Measurements from ENCODE around the gene ABCC1. TPM values are rescaled to one million over a fixed set of nuclear protein-coding genes. Genes with fewer than 3 reads are reported as not detected.

ABCC1 gene
- polyA plus RNA-seq, 1 of the 3 experiments (the other 2 are of a cell fraction) = 23.7 TPM

- no peak overlapping the region for H3K27ac ChIP-seq (ENCODE audit: low read depth in 2 of 2, low read length in 1 of 2)
- H3K9ac ChIP-seq = no peak overlapping the region
- no peaks in the 10 kb centered on the region; the same call in 1 of the 2 replicates for H3K79me2 ChIP-seq (ENCODE audit: insufficient read depth)
- no peaks in the 10 kb centered on the region for H3K9me2 ChIP-seq
- H3K4me1 ChIP-seq (ENCODE audit: control insufficient read depth in 1 of 2, insufficient read depth in 2 of 2, low read depth in 1 of 2, low read length in 1 of 2) = no peaks in the 10 kb centered on the region
- DNase-seq = no peak
- H2AFZ ChIP-seq (ENCODE audit: low read depth) = no peak overlapping the region
- ChIA-PET POLR2A (no interaction called here), CTCF (interaction anchor here (0.5 kb wide), 1 partner anchor 39 kb away, joined by 3 read pairs; no protein-coding TSS in a partner anchor)
- WGBS (ENCODE audit: low lambda C conversion rate) = 96% methylated on average over 6 of the region's 6 CpGs
- no peak overlapping the region for H3K4me2 ChIP-seq
- no peaks in the 10 kb centered on the region for H3K27me3 ChIP-seq (ENCODE audit: insufficient read depth)
- H3K9me3 ChIP-seq = no peaks in the 10 kb centered on the region
- TF ChIP-seq SMC3 (IDR thresholded peaks at IDR 0.05; ENCODE audit: low read depth, low read length) = no peak
- TF ChIP-seq USF1 (IDR thresholded peaks at IDR 0.05; ENCODE audit: borderline replicate concordance, low read depth) = peak; percentile 63; the same call in 1 of the 2 replicates
- 0 out of 2 replicates have a peak, but pooled peaks cover 4% of the 10 kb centered on the region for H4K20me1 ChIP-seq (ENCODE audit: insufficient read depth)
- H3F3A ChIP-seq (replicated peaks; ENCODE audit: insufficient read depth) = no peaks in the 10 kb centered on the region
- peaks cover 15 to 39% of the 10 kb centered on the region in 2 experiments for H3K36me3 ChIP-seq (replicated peaks in 1 of 2; ENCODE audit: control insufficient read depth in 1 of 2, insufficient read depth in 2 of 2, low read length in 1 of 2)
- H3K4me3 ChIP-seq (ENCODE audit: low read depth in 2 of 2, low read length in 1 of 2) = no peak overlapping the region
Observed at GRCh38 chr16:16048904-16049582, 99.6 kb downstream of the ABCC1 start.

- WGBS (ENCODE audit: low lambda C conversion rate) = 96% methylated on average over 6 of the region's 6 CpGs
- ChIA-PET CTCF (no interaction called here), POLR2A (no interaction called here)
- no peak overlapping the region for H2AFZ ChIP-seq (ENCODE audit: low read depth)
- H3K9me2 ChIP-seq = no peaks in the 10 kb centered on the region
- TF ChIP-seq NFIC (IDR thresholded peaks at IDR 0.05; ENCODE audit: borderline replicate concordance) (no peak), ELF1 (IDR thresholded peaks at IDR 0.05) (no peak), GABPA (IDR thresholded peaks at IDR 0.05; ENCODE audit: low read depth) (no peak), GATA2 (CRISPR knock-in tag; IDR thresholded peaks at IDR 0.05) (no peak)
- H3K4me1 ChIP-seq (ENCODE audit: control insufficient read depth in 1 of 2, insufficient read depth in 2 of 2, low read depth in 1 of 2, low read length in 1 of 2) = no peaks in the 10 kb centered on the region
- H3K36me3 ChIP-seq (replicated peaks in 1 of 2; ENCODE audit: control insufficient read depth in 1 of 2, insufficient read depth in 2 of 2, low read length in 1 of 2) = peaks cover 15 to 33% of the 10 kb centered on the region in 2 experiments
- DNase-seq = no peak
- H4K20me1 ChIP-seq (ENCODE audit: insufficient read depth) = 0 out of 2 replicates have a peak, but pooled peaks cover 4% of the 10 kb centered on the region
- no peak overlapping the region for H3K9ac ChIP-seq
- no peaks in the 10 kb centered on the region for H3K9me3 ChIP-seq
- H3F3A ChIP-seq (replicated peaks; ENCODE audit: insufficient read depth) = no peaks in the 10 kb centered on the region
- H3K79me2 ChIP-seq (ENCODE audit: insufficient read depth) = no peaks in the 10 kb centered on the region; the same call in 1 of the 2 replicates
- no peak overlapping the region for H3K4me3 ChIP-seq (ENCODE audit: low read depth in 2 of 2, low read length in 1 of 2)
- no peak overlapping the region for H3K4me2 ChIP-seq
- no peaks in the 10 kb centered on the region for H3K27me3 ChIP-seq (ENCODE audit: insufficient read depth)
- no peak overlapping the region for H3K27ac ChIP-seq (ENCODE audit: low read depth in 2 of 2, low read length in 1 of 2)
Observed at GRCh38 chr16:16050106-16050505, 100.7 kb downstream of the ABCC1 start.

GRCh38 chr16:16051132-16051531, 101.7 kb downstream of the ABCC1 start:
- CTCF ChIA-PET = no interaction called here
- 96% methylated on average over 4 of the region's 4 CpGs for WGBS (ENCODE audit: low lambda C conversion rate)
- Histone ChIP-seq H3K79me2 (ENCODE audit: insufficient read depth) (no peaks in the 10 kb centered on the region; the same call in 1 of the 2 replicates), H3K9me3 (no peaks in the 10 kb centered on the region), H4K20me1 (ENCODE audit: insufficient read depth) (no peaks in the 10 kb centered on the region), H3K4me2 (no peak overlapping the region), H3K27ac (ENCODE audit: low read depth in 2 of 2, low read length in 1 of 2) (no peak overlapping the region), H3K4me3 (ENCODE audit: low read depth in 2 of 2, low read length in 1 of 2) (no peak overlapping the region), H3F3A (replicated peaks; ENCODE audit: insufficient read depth) (no peaks in the 10 kb centered on the region), H3K36me3 (replicated peaks in 1 of 2; ENCODE audit: control insufficient read depth in 1 of 2, insufficient read depth in 2 of 2, low read length in 1 of 2) (peaks cover 13 to 35% of the 10 kb centered on the region in 2 experiments), H3K27me3 (ENCODE audit: insufficient read depth) (no peaks in the 10 kb centered on the region), H2AFZ (ENCODE audit: low read depth) (no peak overlapping the region), H3K9me2 (no peaks in the 10 kb centered on the region), H3K4me1 (ENCODE audit: control insufficient read depth in 1 of 2, insufficient read depth in 2 of 2, low read depth in 1 of 2, low read length in 1 of 2) (no peaks in the 10 kb centered on the region), H3K9ac (no peak overlapping the region)
- POLR2A ChIA-PET = interaction anchor here (0.5 kb wide), 1 partner anchor 18 kb away, joined by 7 read pairs; no protein-coding TSS in a partner anchor
- DNase-seq = no peak
- TF ChIP-seq MXI1 (IDR thresholded peaks at IDR 0.05; ENCODE audit: low read depth, low read length) (no peak), YY1 (IDR thresholded peaks at IDR 0.05; ENCODE audit: low read depth) (no peak), NFIC (IDR thresholded peaks at IDR 0.05; ENCODE audit: borderline replicate concordance) (no peak), GABPA (IDR thresholded peaks at IDR 0.05; ENCODE audit: low read depth) (no peak), ZBTB33 (IDR thresholded peaks at IDR 0.05; ENCODE audit: borderline replicate concordance, low read depth) (no peak), EZH2phosphoT487 (IDR thresholded peaks at IDR 0.05; ENCODE audit: borderline replicate concordance, low read depth) (no peak), RAD21 (IDR thresholded peaks at IDR 0.05; ENCODE audit: low read length) (no peak), CTCF (IDR thresholded peaks at IDR 0.05) (no peak)

All from SK-N-SH (cell line).